GM19438 (cell line): ENCODE data around the gene PSD2.
A peak's percentile ranks its signal among the peaks of the same experiment; 100 is the strongest.

Experiments
- ATAC-seq: cut with Tn5 transposase; IDR thresholded peaks from one replicate; pipeline ENCODE4 v1.9.1; 2021; ENCODE audit warnings: low read depth; ENCODE audit not compliant: unreplicated experiment

The PSD2 gene

GRCh38 chr5:139833525-139833924, 37.9 kb downstream of the PSD2 start:
- no peak for ATAC-seq

GRCh38 chr5:139835656-139836055, 40.0 kb downstream of the PSD2 start:
- ATAC-seq, result no peak

GRCh38 chr5:139836469-139837208, 41.0 kb downstream of the PSD2 start:
- no peak for ATAC-seq

GRCh38 chr5:139837711-139838380, 42.2 kb downstream of the PSD2 start:
- no peak for ATAC-seq

- ATAC-seq, result no peak
Measured at GRCh38 chr5:139838381-139839197, 43.0 kb downstream of the PSD2 start.

GRCh38 chr5:139839232-139839815, 43.7 kb downstream of the PSD2 start:
- no peak for ATAC-seq

- ATAC-seq, result no peak
Measured at GRCh38 chr5:139839918-139840317, 44.3 kb downstream of the PSD2 start.

GRCh38 chr5:139841549-139841948, 45.9 kb downstream of the PSD2 start:
- ATAC-seq, result no peak

- ATAC-seq, result no peak
Measured at GRCh38 chr5:139842321-139842720, 46.7 kb downstream of the PSD2 start.

GRCh38 chr5:139843991-139844390, 48.4 kb downstream of the PSD2 start:
- ATAC-seq, result no peak

GRCh38 chr5:139844472-139845145, 49.0 kb downstream of the PSD2 start:
- no peak for ATAC-seq

GRCh38 chr5:139845846-139846681, 50.5 kb downstream of the PSD2 start:
- ATAC-seq, result no peak

- ATAC-seq, result no peak
Measured at GRCh38 chr5:139847091-139847490, 51.5 kb downstream of the PSD2 start.

GRCh38 chr5:139847790-139848507, 52.3 kb downstream of the PSD2 start:
- ATAC-seq, result peak; percentile 57

GRCh38 chr5:139848508-139849100, 53.0 kb downstream of the PSD2 start:
- ATAC-seq, result peak; percentile 2

GRCh38 chr5:139849501-139849900, 53.9 kb downstream of the PSD2 start:
- no peak for ATAC-seq

- ATAC-seq, result no peak
Measured at GRCh38 chr5:139849942-139850341, 54.3 kb downstream of the PSD2 start.

GRCh38 chr5:139850423-139851016, 54.9 kb downstream of the PSD2 start:
- ATAC-seq, result no peak
